Nephron (organoid): ENCODE data around the gene GALNT2.
A peak's percentile ranks its signal among the peaks of the same experiment; 100 is the strongest.

Experiments used
- H3K27ac Mint-ChIP-seq, 3 experiments: 2 replicates each; pipeline ENCODE4 v1.8.0; 2020; ENCODE audit warnings: mixed read lengths in 3 of 3, mild to moderate bottlenecking in 2 of 3, moderate library complexity in 1 of 3
- H3K27me3 Mint-ChIP-seq: 2 replicates; pipeline ENCODE4 v1.8.0; 2021; ENCODE audit warnings: low read depth, mild to moderate bottlenecking, moderate library complexity, mixed read lengths
- H3K36me3 Mint-ChIP-seq: 2 replicates; pipeline ENCODE4 v1.8.0; 2020; ENCODE audit warnings: low read depth, mixed read lengths
- H3K4me1 Mint-ChIP-seq: 2 replicates; pipeline ENCODE4 v1.8.0; 2020; ENCODE audit warnings: mixed read lengths
- H3K4me3 Mint-ChIP-seq, 3 experiments: 2 replicates each; pipeline ENCODE4 v1.8.0; 2020; ENCODE audit warnings: mild to moderate bottlenecking in 3 of 3, mixed read lengths in 3 of 3, moderate library complexity in 2 of 3
- H3K9me3 Mint-ChIP-seq: 2 replicates; pipeline ENCODE4 v1.8.0; 2020; ENCODE audit warnings: mixed read lengths
- CTCF ChIP-seq, 3 experiments: fragments of 200-600 bp; sonication (generic); IDR thresholded peaks; one replicate each; pipeline ENCODE4 v1.5.0; 2021; ENCODE audit warnings: antibody characterized with exemption in 3 of 3; ENCODE audit not compliant: unreplicated experiment in 3 of 3

Gene GALNT2

GRCh38 chr1:230083053-230083452 is 16.0 kb downstream of the GALNT2 start:
- TF ChIP-seq CTCF (IDR thresholded peaks at IDR 0.05; ENCODE audit: unreplicated experiment in 3 of 3): no peak
- Mint-ChIP-seq H3K27me3 (peaks cover 14% of the 10 kb centered on the region), H3K9me3 (peaks cover 4% of the 10 kb centered on the region), H3K27ac (no peak overlapping the region), H3K36me3 (peaks cover 6% of the 10 kb centered on the region), H3K4me1 (peaks cover 63% of the 10 kb centered on the region), H3K4me3 (no peak overlapping the region)

- TF ChIP-seq CTCF (IDR thresholded peaks at IDR 0.05; ENCODE audit: unreplicated experiment in 3 of 3): no peak
- H3K4me1 Mint-ChIP-seq: peaks cover 62% of the 10 kb centered on the region
- peaks cover 6% of the 10 kb centered on the region for H3K36me3 Mint-ChIP-seq
- no peak overlapping the region for H3K4me3 Mint-ChIP-seq
- peaks cover 4% of the 10 kb centered on the region for H3K9me3 Mint-ChIP-seq
- H3K27me3 Mint-ChIP-seq: peaks cover 14% of the 10 kb centered on the region
- no peak overlapping the region for H3K27ac Mint-ChIP-seq
Measured at GRCh38 chr1:230083746-230084407, 16.8 kb downstream of the GALNT2 start.

GRCh38 chr1:230084408-230085177 is 17.6 kb downstream of the GALNT2 start:
- Mint-ChIP-seq H3K27me3 (peaks cover 14% of the 10 kb centered on the region), H3K9me3 (peaks cover 4% of the 10 kb centered on the region)
- no peak for TF ChIP-seq CTCF (IDR thresholded peaks at IDR 0.05; ENCODE audit: unreplicated experiment in 3 of 3)

GRCh38 chr1:230085178-230085515 is 18.1 kb downstream of the GALNT2 start:
- H3K4me3 Mint-ChIP-seq: no peak overlapping the region
- H3K27me3 Mint-ChIP-seq: peaks cover 14% of the 10 kb centered on the region
- H3K27ac Mint-ChIP-seq: no peak overlapping the region
- peaks cover 51% of the 10 kb centered on the region for H3K4me1 Mint-ChIP-seq
- TF ChIP-seq CTCF (IDR thresholded peaks at IDR 0.05; ENCODE audit: unreplicated experiment in 3 of 3): no peak
- H3K9me3 Mint-ChIP-seq: peaks cover 4% of the 10 kb centered on the region
- peaks cover 10% of the 10 kb centered on the region for H3K36me3 Mint-ChIP-seq

More at GRCh38 chr1:230084408-230085177, 17.6 kb downstream of the GALNT2 start:
- peaks cover 55% of the 10 kb centered on the region for H3K4me1 Mint-ChIP-seq
- H3K36me3 Mint-ChIP-seq: peaks cover 11% of the 10 kb centered on the region
- peak overlapping the region in 1 of 3 experiments; percentile 43 for H3K27ac Mint-ChIP-seq
- H3K4me3 Mint-ChIP-seq: no peak overlapping the region

GRCh38 chr1:230086151-230086550 is 19.1 kb downstream of the GALNT2 start:
- Mint-ChIP-seq H3K4me3 (peak overlapping the region in 1 of 3 experiments; percentile 36), H3K9me3 (peaks cover 4% of the 10 kb centered on the region), H3K27ac (peak overlapping the region; percentile 29 to 71 (median 66)), H3K27me3 (peaks cover 14% of the 10 kb centered on the region), H3K4me1 (peaks cover 54% of the 10 kb centered on the region), H3K36me3 (peaks cover 15% of the 10 kb centered on the region)
- no peak for TF ChIP-seq CTCF (IDR thresholded peaks at IDR 0.05; ENCODE audit: unreplicated experiment in 3 of 3)
